ENCODE measurements around the gene BAIAP3.

- TF ChIP-seq EZH2 (IDR thresholded peaks at IDR 0.05; ENCODE audit: insufficient read depth, poor library complexity, severe bottlenecking): no peak
- no peak for TF ChIP-seq EZH2phosphoT487 (IDR thresholded peaks at IDR 0.05; ENCODE audit: insufficient read depth, low read depth)
Measured at GRCh38 chr16:1325673-1326371, 7.6 kb upstream of the BAIAP3 start.
